ENCODE results near the gene RWDD3. TPM values are rescaled to one million over a fixed set of nuclear protein-coding genes. Genes with fewer than 3 reads are reported as not detected.

RWDD3 gene
- total and polyA plus RNA-seq, 3 donors from 2014 or later: 10.0 to 11.8 (median 11.2) TPM

- intact Hi-C loops (cut with DNase I; ENCODE audit: low total_unique reads): no loop called here
- no peak overlapping the region for H3K4me3 ChIP-seq
- no peak for DNase-seq
- no peak overlapping the region for H3K27ac ChIP-seq
- no peaks in the 10 kb centered on the region for H3K36me3 ChIP-seq (ENCODE audit: low read depth, missing control alignments)
- H3K4me1 ChIP-seq: no peaks in the 10 kb centered on the region
- TF ChIP-seq POLR2A (IDR thresholded peaks at IDR 0.05): no peak
- TF ChIP-seq, protein P1, sequence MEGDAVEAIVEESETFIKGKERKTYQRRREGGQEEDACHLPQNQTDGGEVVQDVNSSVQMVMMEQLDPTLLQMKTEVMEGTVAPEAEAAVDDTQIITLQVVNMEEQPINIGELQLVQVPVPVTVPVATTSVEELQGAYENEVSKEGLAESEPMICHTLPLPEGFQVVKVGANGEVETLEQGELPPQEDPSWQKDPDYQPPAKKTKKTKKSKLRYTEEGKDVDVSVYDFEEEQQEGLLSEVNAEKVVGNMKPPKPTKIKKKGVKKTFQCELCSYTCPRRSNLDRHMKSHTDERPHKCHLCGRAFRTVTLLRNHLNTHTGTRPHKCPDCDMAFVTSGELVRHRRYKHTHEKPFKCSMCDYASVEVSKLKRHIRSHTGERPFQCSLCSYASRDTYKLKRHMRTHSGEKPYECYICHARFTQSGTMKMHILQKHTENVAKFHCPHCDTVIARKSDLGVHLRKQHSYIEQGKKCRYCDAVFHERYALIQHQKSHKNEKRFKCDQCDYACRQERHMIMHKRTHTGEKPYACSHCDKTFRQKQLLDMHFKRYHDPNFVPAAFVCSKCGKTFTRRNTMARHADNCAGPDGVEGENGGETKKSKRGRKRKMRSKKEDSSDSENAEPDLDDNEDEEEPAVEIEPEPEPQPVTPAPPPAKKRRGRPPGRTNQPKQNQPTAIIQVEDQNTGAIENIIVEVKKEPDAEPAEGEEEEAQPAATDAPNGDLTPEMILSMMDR (IDR thresholded peaks at IDR 0.05): no peak
- H3K27me3 ChIP-seq: no peaks in the 10 kb centered on the region
- 85 to 88% methylated on average over 3 of the region's 3 CpGs for WGBS, 2 donors
- H3K9me3 ChIP-seq: no peaks in the 10 kb centered on the region
Observed at GRCh38 chr1:95281781-95282517, 47.9 kb downstream of the RWDD3 start.

DNA sequence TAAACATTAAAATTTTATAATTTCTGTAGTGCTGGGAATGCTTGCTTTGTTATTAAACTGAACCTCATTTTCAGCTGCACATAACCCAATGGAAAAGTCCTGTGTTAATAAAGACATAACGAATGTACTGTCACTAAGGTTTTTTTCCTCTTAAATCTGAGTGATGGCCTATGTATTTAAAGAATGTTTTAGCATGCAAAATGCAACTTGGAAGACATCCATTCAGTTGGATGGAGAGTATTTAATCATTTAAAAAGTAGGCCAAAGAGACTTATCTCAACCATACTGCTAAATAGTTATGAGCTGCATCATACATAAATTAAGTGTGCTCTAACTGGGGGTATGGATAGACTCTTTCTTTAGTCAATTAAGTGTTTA is 48.5 kb downstream of the RWDD3 start:
- TF ChIP-seq, protein P1 (IDR thresholded peaks at IDR 0.05): no peak
- TF ChIP-seq POLR2A (IDR thresholded peaks at IDR 0.05): no peak
- DNase-seq: no peak
- Histone ChIP-seq H3K27ac (no peak overlapping the region), H3K36me3 (ENCODE audit: low read depth, missing control alignments) (no peaks in the 10 kb centered on the region), H3K4me3 (no peak overlapping the region), H3K4me1 (no peaks in the 10 kb centered on the region), H3K27me3 (no peaks in the 10 kb centered on the region), H3K9me3 (no peaks in the 10 kb centered on the region)
- 95 to 96% methylated on average over 1 of the region's 1 CpG for WGBS, 2 donors
- intact Hi-C loops (cut with DNase I; ENCODE audit: low total_unique reads): no loop called here

DNA sequence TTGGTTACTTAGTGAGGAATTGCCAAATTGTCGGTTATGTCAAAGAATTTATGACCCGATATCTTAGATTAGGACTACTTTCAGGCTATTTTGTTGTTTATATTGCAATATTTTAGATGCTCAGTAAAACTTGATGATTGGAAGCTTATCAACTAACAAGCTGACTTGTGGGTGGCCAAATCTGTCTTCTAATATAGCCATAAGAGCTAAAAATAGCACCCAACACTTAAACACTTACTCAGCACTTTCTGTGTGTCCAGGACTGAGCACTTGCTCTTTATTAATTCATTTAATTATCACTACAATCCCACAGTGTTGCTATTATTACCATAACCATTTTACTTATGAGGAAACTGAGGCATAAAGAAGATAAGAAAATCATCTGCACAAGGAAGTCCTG is 50.4 kb downstream of the RWDD3 start:
- DNase-seq: no peak
- Histone ChIP-seq H3K36me3 (ENCODE audit: low read depth, missing control alignments) (no peaks in the 10 kb centered on the region), H3K4me1 (no peaks in the 10 kb centered on the region), H3K4me3 (no peak overlapping the region), H3K9me3 (no peaks in the 10 kb centered on the region), H3K27ac (no peak overlapping the region), H3K27me3 (no peaks in the 10 kb centered on the region)
- intact Hi-C loops (cut with DNase I; ENCODE audit: low total_unique reads): no loop called here
- 78 to 81% methylated on average over 2 of the region's 2 CpGs for WGBS, 2 donors
- no peak for TF ChIP-seq POLR2A (IDR thresholded peaks at IDR 0.05)
- TF ChIP-seq, protein P1 (IDR thresholded peaks at IDR 0.05): no peak

DNA sequence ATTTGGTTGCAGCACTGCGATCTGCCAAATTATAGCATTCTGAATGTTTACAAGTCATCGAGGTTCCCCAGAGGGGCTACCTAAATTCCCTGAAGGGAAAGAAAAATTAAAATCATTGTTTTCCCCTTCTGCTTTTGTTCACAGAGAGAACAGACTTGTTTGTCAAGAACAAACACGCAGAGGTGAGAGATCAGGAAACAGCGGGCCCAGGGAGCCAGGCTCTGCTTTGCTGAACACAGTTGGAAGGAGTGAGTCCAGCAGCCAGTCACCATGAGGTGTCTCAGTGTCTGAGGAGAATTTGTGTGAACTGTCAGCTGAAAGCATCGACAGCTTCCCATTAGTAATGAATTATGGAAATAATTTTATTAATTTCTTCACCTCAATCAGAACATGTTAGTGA is 52.5 kb downstream of the RWDD3 start:
- H3K4me3 ChIP-seq: no peak overlapping the region

More for the DNA sequence above, 52.5 kb downstream of the RWDD3 start:
- Histone ChIP-seq H3K9me3 (no peaks in the 10 kb centered on the region), H3K36me3 (ENCODE audit: low read depth, missing control alignments) (no peaks in the 10 kb centered on the region), H3K4me1 (no peaks in the 10 kb centered on the region), H3K27ac (no peak overlapping the region), H3K27me3 (no peaks in the 10 kb centered on the region)
- no peak for TF ChIP-seq POLR2A (IDR thresholded peaks at IDR 0.05)
- TF ChIP-seq, protein P1 (IDR thresholded peaks at IDR 0.05): no peak
- DNase-seq: no peak
- intact Hi-C loops (cut with DNase I; ENCODE audit: low total_unique reads): no loop called here
- WGBS, 2 donors: 71 to 83% methylated on average over 5 of the region's 5 CpGs
